NCI-H2081 (cell line): ENCODE data around the gene RASSF8.

ENCODE experiments used
- DNase-seq, 2 experiments: peaks; one replicate each; lab custom pipeline; 2025; lab: John Stamatoyannopoulos, UW

Gene RASSF8

GRCh38 chr12:26124446-26125399 lies 166.2 kb downstream of the RASSF8 start, which contains the start of gene BHLHE41:
BHLHE41 (minus strand) TSS chr12:26125037; CDS start chr12:26124779, 258 bp downstream.
- no peak for DNase-seq

GRCh38 chr12:26125400-26126339 lies 167.2 kb downstream of the RASSF8 start:
- peak; percentile 48 to 72 for DNase-seq

GRCh38 chr12:26126340-26127284 lies 168.1 kb downstream of the RASSF8 start:
- DNase-seq: peak; percentile 43 to 65

GRCh38 chr12:26127404-26127803 lies 168.9 kb downstream of the RASSF8 start:
- no peak for DNase-seq

DNA sequence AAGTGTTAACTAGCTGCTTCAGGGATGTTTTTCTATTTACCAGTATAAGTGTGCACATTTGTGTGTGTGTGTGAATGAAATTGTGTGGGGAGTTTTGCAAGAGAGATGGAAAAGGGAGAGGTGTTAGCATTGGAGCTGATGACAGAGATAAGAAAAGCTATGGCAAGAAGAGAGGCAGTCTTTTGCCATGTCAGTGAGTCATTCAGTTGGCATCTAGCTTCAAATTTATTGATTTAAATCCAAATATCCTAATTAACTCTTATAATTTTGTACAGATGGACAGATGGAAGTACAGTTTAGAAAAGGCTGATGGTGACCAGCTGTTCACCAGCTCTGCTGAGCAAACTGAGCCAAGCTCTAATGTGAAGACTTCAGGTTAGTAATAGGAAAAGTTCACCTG lies 169.7 kb downstream of the RASSF8 start:
- DNase-seq: no peak
